ENCODE data around the gene HMX1.

HMX1 gene

GRCh38 chr4:8894424-8894816 is 22.8 kb upstream of the HMX1 start:
- intact Hi-C loops (cut with DNase I), result no loop called here
- DNase-seq, result no peak

DNA sequence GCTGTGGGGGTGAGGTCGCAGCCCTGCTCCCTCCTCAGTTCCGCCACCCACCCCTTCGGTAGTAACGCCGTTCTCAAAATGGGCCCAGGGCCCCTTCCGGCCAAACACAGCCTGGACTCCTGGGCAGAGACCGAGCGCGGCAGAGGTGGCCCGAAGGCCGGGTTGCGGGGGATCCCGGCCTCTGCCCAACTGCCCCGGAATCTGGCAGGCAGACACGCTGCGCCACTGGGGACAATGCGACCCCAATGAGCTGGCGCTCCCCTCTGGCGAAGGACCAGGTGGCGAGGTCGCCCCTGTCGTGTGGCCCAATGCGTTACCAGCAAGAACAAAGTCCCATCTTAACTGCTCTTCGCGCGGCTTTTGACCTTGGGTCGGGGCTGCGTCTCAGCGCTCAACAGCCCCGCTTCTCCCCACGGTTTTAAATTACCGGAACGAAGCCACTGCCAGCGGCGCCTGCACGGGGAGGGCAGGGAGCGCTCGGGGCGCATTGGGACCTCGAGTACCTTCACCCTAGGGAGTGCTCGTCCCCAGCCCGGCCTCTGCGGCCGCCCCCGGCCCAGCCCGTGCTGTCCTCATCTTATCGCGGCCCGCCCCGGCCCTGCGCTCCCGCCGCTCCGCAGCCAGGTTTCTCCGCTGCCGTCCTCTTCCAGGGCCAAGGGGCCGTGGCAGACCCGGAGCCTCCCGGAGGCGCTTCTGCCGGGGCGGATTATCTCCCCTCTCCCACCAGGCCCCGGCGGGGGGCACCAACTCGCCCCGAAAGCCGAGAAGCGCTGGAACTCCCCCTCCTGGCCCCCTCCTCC is 22.2 kb upstream of the HMX1 start:
- no peak for DNase-seq
- intact Hi-C loops (cut with DNase I), result no loop called here

DNA sequence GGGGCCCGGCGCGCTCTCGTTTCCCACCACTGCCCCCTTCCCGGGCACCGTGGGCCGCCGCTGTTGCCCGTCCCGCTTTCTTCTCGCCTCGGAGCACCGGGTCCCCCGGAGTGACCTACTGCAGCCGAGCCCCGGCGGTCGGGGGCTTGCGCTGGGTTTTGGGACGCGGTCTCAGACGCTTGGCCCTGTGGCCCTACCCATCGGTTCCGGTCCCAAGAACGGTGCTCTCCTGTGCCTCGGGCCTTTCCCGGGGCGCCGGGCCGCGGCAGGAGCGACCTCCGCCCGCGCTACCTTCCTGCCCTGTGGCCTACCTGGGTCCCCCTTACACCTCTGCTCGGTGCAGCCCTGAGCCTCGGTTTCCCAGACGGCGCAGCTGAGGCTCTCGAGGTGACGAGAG is 21.6 kb upstream of the HMX1 start:
- intact Hi-C loops (cut with DNase I), result no loop called here
- no peak for DNase-seq

- no peak for DNase-seq
Measured at GRCh38 chr4:8892556-8893226, 21.1 kb upstream of the HMX1 start.

GRCh38 chr4:8891646-8892555 is 20.3 kb upstream of the HMX1 start:
- intact Hi-C loops (cut with DNase I), result no loop called here
- DNase-seq, result no peak

More at GRCh38 chr4:8892556-8893226, 21.1 kb upstream of the HMX1 start:
- intact Hi-C loops (cut with DNase I), result no loop called here

- DNase-seq, result no peak
- intact Hi-C loops (cut with DNase I), result no loop called here
Measured at GRCh38 chr4:8891255-8891645, 19.6 kb upstream of the HMX1 start.

- intact Hi-C loops (cut with DNase I), result loop anchor here (5.0 kb wide), 1 partner anchor 202 kb away; no protein-coding TSS in a partner anchor
- DNase-seq, result no peak
Measured at GRCh38 chr4:8888856-8889255, 17.2 kb upstream of the HMX1 start.

DNA sequence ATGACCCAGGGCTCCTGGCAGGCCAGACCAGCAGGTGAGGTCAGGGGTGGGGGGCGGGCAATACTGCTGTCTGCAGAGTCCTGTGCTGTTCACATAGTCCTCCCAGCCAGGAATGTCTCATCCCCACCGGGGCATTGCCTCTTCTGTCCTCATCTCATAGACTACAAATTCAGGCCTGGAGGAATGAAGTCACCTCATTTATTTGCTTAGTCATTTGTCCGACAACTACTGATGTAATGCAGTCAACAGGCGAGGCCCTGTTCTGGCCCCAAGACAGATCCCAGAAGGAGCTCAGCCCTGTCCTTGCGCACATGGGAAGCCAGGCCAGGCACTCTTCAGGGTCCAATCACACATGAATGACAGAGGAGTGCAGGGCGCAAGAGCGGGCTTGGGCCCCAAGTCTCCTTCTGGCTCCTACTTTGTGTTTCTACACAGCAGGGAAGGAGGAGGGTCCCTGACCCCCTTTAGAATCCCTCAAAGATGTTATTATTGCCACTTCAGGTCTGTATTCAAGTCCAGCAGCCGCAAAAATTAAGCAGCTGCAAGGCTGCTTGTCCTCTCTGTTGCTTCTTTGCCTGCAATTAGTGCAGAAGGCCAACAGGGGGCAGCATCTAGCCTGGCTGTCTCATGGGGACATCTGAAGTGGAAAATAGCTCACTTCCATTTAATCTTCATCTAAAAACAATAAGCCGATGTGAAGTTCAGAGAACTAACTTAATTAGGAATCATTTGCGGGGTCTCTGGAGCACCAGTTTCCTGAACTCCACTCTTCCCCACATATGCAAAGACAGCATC is 15.2 kb upstream of the HMX1 start:
- intact Hi-C loops (cut with DNase I), result loop anchor here (5.0 kb wide), 1 partner anchor 200 kb away; no protein-coding TSS in a partner anchor
- no peak for DNase-seq

- DNase-seq, result no peak
- intact Hi-C loops (cut with DNase I), result no loop called here
Measured at GRCh38 chr4:8882239-8882638, 10.6 kb upstream of the HMX1 start.

- no peak for DNase-seq
- intact Hi-C loops (cut with DNase I), result no loop called here
Measured at GRCh38 chr4:8880851-8881250, 9.2 kb upstream of the HMX1 start.

DNA sequence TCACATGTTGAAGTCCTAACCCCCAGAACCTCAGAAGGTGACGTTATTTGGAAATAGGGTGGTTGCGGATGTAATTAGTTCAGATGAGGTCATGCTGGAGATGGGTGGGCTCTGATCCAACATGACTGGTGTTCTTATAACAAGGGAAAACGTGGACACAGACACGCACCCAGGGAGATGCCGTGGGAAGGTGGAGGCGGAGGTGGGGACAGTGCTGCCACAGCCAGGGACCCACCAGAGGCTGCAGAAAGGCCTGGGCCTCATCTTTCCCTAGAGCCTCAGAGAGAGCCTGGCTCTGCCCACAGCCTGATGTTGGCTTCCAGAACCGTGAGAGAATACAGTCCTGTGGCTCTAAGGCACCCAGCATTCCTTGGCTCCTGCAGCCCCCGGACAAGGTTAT is 7.9 kb upstream of the HMX1 start:
- no peak for DNase-seq
- intact Hi-C loops (cut with DNase I), result loop anchor here (10.0 kb wide), 1 partner anchor 275 kb away; no protein-coding TSS in a partner anchor

- intact Hi-C loops (cut with DNase I), result loop anchor here (10.0 kb wide), 1 partner anchor 274 kb away; no protein-coding TSS in a partner anchor
- DNase-seq, result no peak
Measured at GRCh38 chr4:8878421-8878820, 6.8 kb upstream of the HMX1 start.

DNA sequence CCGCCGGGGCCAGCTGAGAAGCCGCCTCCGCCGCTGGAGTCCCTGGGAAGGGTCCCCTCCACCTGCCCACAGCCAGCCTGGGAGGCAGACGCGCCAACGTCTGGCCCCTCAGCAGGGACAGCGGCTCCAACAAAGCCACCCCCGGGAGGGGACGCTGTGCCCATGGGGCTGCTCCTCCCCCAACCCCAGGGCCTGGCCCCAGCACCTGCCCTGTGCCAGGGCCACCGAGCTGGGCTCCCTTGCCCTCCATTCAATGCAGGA is 6.1 kb upstream of the HMX1 start:
- intact Hi-C loops (cut with DNase I), result loop anchor here (10.0 kb wide), 1 partner anchor 273 kb away; no protein-coding TSS in a partner anchor
- no peak for DNase-seq

GRCh38 chr4:8876982-8877779 is 5.5 kb upstream of the HMX1 start:
- no peak for DNase-seq
- intact Hi-C loops (cut with DNase I), result loop anchor here (10.0 kb wide), 1 partner anchor 272 kb away; no protein-coding TSS in a partner anchor

DNA sequence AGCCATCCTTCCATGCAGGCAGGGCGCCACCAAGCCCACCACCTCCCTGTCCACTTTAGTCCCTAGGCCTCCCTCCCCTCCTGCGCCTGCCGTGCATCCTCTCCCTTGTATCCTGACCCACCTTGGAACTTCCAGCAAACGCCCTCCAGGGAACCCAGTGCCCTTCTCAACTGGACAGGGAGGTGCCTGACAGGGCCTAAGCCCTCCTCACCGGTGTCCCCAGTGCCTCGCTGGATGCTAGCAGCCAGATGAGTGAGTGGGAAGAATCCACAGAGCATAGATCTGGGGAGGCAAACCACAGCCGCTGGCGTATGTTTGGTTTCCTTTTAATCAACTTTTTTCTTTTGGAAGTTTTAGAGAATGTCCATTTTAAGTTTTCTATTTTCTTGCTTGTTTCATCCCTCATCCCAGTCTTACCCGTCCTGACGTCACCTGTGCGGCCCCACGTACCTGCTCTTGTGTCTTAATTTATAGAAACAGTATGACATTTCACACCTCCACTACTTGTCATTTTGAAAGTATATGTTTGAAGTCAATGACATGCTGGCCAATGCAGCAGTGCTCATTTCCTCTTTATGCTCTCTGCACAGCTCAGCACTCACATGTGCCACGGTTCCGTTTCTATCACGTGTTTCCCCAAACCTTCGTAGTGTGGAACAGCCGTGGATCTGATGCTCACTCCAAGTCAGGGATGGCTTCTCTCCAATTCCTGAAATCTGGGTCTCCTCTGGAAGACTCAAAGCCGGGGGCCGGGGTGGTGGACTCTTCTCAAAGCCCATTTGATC is 3.4 kb upstream of the HMX1 start:
- intact Hi-C loops (cut with DNase I), result loop anchor here (10.0 kb wide), 1 partner anchor 270 kb away; no protein-coding TSS in a partner anchor

GRCh38 chr4:8874003-8874895 is 2.6 kb upstream of the HMX1 start:
- intact Hi-C loops (cut with DNase I), result loop anchor here (10.0 kb wide), 1 partner anchor 269 kb away; no protein-coding TSS in a partner anchor
- no peak for DNase-seq

More for the DNA sequence above, 3.4 kb upstream of the HMX1 start:
- DNase-seq, result no peak

Measured in posterior cingulate gyrus (tissue), 11 donors.